Measurements from ENCODE around the gene SETD2.
"Not testable (repeated sequence)": the region's sequence is repeated elsewhere in the genome, so short reads cannot be mapped to it uniquely, and the experiment has no call there.

The SETD2 gene

DNA sequence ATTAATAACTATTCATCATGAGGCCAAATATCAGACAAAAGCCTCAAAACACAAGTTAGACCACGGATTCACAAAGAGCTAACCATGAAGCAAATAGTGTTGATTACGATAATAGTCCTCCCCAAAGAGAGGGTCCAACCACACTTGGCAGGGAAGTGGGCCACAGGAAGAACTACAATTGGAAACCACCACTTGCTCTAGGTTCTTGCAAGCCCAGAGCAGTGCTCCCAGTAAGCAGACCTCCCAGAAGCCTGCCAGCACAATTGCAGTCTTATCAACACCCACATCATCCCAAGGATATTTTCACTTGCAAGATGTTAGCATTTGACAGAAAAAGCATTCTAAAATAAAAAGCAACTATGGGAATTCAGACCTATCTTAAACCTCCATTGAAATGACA lies 11.3 kb downstream of the SETD2 start:
- DNase-seq (ENCODE audit: low spot score): no peak

DNA sequence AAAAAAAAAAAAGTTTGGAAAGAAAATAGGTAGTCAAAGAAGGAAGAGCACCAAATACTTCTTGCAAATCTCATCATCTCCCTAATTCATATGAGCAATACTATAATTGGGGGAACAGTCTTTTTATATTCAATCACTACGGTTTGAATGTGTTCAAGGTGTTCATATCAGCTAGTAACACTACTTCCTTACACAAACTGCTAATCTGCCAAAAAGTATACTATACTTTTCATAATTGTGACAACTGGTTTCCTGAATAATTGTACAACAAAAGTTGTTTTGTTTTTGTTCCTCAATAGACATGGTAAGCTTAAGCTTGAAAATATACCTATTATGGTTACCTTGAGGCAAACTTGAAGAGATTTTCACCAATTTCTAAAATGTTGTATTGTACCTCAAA lies 12.1 kb downstream of the SETD2 start:
- no peak for DNase-seq (ENCODE audit: low spot score)

DNA sequence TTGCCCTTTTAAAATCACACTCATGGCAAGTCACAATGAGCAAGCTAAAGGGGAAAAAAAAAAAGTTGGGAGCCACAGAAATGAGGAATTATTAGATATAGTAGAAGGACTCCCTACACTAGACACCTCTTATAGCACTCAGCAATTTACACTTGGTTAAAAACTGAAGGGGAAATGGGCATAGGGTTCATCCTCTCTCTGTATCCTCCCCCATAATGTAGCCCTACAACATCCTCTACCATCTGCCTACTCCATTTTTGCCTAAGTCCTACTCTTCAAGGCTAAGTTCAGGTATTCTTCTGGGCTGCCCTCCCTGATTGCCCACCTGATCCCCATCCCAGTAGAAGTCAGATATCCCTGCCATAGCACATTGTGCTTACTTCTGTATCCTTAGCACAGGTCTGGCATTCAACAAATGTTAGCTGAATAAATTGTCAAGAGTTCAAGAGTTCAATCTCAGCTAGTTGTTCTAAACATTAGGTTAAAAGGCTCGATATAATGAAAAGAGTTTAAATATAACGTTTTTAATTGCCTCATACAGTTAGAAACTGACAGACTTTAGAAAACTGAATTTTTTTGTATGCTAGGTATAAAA lies 14.5 kb downstream of the SETD2 start:
- DNase-seq (ENCODE audit: low spot score): no peak

DNA sequence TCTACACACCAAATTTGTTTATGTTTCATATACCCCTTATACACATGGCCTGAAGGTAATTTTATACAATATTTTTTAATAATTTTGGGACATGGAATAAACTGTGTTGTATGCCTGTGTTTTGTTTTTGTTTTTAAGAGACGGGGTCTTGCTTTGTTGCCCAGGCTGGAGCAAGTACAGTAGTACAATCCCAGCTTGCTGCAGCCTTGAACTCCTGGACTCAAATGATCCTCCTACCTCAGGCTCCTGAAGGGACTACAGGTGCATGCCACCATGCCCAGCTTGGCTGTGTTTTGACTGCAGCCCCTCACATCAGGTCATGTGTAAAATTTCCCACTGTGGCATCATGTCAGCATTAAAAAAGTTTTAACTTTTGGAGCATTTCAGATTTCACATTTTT lies 18.6 kb downstream of the SETD2 start:
- DNase-seq (ENCODE audit: low spot score): no peak

DNA sequence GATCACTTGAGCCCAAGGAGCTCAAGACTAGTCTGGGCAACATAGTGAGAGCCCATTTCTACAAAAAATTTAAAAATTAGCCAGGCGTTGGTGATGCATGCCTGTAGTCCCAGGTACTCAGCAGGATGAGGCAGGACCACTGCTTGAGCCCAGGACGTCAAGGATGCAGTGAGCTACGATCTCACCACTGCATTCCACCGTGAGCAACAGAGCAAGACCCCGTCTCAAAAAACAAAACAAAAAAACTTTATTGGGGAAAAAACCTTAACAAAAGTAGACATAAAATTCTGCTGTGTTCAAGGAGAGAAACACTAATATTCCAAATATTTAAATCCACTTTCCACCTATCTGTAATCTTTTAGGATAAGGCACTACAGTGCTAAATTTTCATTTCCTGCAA lies 20.8 kb downstream of the SETD2 start:
- DNase-seq (ENCODE audit: low spot score): no peak

DNA sequence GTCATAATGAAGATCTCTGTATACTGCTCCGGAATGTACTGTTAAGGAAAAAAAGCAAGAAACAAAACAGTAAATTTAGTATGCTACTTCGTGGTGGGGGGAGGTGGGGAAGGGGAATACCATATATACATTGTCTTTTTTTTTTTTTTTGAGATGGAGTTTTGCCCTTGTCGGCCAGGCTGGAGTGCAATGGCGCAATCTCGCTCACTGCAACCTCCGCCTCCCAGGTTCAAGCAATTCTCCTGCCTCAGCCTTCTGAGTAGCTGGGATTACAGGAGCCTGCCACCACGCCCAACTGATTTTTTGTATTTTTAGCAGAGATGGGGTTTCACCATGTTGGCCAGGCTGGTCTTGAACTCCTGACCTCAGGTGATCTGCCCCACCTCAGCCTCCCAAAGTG lies 21.4 kb downstream of the SETD2 start:
- DNase-seq (ENCODE audit: low spot score): not testable (repeated sequence)

DNA sequence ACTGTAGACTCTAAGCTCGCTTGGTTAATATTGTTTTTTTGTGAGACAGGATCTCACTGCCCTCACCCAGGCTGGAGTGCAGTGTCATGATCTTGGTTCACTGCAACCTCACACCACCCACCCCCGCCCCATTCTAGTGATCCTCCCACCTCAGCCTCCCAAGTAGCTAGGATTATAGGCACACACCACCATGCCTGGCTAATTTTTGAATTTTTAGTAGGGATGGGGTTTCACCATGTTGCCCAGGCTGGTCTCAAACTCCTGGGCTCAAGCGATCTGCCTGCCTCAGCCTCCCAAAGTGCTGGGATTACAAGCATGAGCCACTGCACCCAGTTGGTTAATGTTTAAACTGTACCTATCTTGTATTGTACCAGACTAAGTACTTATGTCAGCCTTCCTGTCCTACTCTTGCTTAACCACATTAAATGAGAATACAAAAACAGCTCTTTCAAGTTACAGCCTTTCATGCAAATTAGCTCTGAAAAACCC lies 22.9 kb downstream of the SETD2 start:
- DNase-seq (ENCODE audit: low spot score): not testable (repeated sequence)

DNA sequence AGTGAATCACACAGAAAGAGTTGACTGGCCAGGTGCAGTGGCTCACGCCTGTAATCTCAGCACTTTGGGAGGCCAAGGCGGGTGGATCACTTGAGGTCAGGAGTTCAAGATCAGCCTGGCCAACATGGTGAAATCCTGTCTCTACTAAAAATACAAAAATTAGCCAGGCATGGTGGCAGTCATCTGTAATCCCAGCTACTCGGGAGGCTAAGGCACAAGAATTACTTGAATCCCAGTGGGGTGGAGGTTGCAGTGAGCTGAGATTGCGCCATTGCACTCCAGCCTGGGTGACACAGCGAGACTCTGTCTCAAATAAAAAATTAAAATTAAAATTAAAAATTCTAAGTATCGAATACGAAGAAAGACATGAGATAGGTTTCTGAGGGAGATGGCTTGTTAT lies 23.4 kb downstream of the SETD2 start:
- DNase-seq (ENCODE audit: low spot score): not testable (repeated sequence)

DNA sequence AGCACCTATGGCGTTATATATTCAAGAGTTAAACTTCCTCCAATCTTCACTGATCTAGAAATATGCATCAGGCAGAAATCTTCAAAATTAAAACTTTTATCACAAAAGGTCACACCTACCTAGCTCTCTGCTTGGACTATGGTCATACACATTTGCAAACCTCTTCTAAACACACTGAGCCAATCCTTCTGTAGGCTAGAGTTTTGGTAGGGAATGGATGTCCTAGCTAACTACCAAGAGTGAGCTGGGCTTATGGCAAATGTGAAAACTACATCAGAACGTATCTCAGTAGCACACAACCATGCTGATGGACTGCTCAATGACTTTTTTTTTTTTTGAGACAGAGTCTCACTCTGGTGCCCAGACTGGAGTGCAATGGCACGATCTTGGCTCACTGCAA lies 29.6 kb downstream of the SETD2 start:
- DNase-seq (ENCODE audit: low spot score): no peak

DNA sequence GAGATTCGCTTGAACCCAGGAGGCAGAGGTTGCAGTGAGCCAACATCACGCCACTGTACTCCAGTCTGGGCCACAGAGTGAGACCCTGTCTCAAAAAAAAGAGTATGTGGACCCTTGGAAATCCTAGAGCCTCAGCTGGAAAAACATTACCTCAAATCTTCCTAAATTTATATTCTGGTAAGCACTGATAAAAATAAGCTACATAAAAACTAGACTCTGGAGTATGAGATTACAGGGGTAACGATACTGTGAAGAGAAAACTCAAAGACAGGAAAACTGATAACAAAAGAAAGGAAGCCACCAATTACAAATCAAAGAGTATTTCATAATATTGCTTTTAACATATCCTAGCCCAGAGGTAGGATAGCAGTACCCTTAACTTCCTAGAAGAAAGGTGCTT lies 30.3 kb downstream of the SETD2 start:
- no peak for DNase-seq (ENCODE audit: low spot score)

DNA sequence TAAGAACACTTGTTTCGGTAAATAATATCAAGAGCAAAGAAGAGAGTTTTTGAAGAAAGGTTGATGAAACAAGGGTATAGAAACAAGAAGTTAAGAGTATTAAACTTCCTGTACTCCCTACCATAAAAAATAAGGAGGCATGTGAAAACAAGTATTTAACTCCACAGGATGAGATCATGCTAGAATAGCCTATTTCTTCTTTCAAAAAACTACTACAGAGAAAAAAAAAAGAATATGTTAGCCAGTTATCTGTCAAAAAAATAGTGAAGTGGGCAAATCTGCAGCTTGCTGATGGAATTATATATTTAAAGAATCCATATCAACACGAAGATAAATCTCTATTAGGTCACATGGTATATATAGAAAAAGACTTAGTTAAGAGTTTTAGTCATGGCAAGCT lies 33.4 kb downstream of the SETD2 start:
- no peak for DNase-seq (ENCODE audit: low spot score)

DNA sequence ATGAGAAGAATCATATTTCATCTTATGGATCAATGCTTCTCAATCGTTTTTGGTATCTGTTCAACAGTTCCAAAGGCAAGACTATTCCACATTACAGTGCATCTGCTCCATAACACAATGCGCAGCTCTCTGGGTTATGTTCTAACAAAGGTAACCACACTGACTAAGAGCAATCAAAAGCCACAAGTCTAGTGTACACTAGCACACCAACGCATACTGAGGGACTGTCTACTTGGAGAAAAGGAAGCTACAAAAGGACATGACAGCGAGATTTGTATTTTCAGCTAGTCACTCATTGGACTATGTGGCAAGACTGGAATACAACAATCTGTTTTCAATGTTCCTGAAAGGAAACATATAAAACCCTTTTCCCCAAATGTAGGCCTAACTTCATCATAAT lies 35.8 kb downstream of the SETD2 start:
- no peak for DNase-seq (ENCODE audit: low spot score)

DNA sequence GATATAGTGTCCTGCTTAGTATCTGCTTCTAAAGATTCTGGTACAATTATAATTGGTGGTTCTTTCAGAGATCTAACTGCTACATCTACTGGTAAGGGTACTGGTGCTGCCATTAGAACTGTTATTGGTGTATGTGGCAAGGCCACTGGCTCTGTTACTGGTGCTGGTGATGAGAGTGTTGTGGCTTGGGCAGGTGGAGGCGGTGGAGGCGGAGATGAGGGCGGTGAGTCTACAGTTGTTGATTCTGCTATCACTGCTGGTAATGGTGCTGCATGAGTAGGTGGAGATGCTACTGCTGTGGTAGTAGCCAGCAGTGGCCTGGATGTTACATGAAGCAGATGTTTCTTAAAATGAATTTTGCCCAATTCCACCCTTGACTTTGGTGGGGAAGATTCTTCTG lies 40.1 kb downstream of the SETD2 start:
- DNase-seq (ENCODE audit: low spot score): no peak

DNA sequence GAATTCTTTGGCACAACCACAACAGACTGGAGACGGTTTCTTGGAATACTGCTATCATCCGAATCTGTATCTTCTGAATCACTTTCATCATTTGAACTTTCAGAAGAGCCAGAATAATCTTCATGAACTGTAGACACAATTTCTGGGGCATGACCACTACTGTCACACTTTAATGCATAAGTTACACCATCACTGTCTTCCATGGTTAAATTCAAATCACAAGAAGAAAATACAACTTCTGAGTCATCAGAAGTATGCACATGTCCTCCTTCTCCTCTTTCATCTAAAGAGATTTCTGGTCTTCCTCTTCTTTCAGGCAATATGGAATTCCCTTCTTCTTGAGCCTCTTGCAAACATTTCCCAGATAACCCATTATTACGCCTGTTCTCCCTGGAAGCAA lies 42.5 kb downstream of the SETD2 start:
- DNase-seq (ENCODE audit: low spot score): no peak

DNA sequence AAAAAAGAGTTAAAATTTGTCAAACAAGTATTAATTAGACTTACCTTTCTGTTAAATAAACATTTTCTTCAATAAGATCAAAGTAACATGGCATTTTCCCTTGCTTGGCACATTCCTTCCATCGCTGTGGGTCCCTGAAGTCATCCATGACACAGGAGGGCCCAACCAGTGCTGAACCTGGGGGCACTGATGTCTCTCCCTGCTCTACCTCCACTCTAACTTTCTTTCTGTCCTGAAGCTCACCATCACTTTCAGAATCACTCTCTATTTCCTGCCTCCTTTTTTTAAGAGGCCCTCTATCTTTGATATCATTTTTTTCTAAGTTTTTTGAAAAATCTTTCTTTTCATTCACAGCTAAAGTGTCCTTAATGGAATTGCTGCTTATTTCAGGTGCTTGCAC lies 43.8 kb downstream of the SETD2 start:
- DNase-seq (ENCODE audit: low spot score): no peak

DNA sequence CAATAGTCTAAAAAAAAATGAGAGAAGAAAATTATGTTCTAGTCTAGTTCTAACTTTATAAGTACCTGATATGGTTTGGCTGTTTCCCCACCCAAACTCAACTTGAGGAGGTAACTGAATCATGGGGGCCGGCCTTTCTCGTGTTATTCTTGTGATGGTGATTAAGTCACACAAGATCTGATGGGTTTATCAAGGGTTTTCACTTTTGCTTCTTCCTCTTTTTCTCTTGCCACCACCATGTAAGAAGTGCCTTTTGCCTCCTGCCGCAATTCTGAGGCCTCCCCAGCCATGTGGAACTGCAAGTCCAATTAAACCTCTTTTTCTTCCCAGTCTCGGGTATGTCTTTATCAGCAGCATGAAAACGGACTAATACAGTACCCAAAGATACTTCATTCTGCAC lies 44.5 kb downstream of the SETD2 start:
- not testable (repeated sequence) for DNase-seq (ENCODE audit: low spot score)

DNA sequence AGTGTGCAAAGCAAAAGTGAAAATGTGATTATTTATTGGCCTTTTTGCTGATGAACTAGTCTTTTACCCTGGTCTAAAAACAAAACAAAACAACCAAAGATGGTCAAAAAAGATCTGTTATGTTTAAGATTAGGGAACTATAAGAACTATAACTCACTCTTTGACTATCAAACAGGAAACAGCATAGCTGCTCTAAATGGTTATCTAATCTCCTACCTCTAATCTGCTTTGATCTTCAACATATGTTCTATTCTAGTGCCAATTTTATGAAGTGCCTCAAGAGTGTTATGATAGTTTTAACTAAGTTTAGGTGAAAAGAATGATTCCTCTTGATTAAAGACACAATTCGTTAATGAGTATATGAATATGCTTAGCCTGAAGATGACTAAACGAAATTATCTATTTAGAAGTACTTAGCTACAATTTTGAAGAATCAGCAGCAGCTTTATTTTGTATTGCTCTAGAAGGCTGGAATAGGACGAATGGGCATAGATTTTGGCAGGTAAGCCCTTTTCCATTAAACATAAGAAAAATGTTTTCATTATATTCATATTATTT lies 46.0 kb downstream of the SETD2 start:
- DNase-seq (ENCODE audit: low spot score): no peak

DNA sequence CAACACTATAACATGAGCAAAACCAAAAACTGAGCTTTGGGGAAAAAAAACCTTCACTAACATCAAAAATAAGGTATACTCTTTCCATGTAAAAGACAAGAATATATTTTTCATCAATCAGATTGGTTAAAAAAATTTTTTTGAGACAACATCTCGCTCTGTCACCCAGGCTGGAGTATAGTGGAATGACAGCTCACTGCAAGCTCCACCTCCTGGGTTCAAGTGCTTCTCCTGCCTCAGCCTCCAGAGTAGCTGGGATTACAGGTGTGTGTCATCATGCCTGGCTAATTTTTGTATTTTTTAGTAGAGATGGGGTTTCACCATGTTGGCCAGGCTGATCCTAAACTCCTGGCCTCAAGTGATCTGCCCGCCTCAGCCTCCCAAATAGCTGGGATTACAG lies 48.4 kb downstream of the SETD2 start:
- DNase-seq (ENCODE audit: low spot score): not testable (repeated sequence)

DNA sequence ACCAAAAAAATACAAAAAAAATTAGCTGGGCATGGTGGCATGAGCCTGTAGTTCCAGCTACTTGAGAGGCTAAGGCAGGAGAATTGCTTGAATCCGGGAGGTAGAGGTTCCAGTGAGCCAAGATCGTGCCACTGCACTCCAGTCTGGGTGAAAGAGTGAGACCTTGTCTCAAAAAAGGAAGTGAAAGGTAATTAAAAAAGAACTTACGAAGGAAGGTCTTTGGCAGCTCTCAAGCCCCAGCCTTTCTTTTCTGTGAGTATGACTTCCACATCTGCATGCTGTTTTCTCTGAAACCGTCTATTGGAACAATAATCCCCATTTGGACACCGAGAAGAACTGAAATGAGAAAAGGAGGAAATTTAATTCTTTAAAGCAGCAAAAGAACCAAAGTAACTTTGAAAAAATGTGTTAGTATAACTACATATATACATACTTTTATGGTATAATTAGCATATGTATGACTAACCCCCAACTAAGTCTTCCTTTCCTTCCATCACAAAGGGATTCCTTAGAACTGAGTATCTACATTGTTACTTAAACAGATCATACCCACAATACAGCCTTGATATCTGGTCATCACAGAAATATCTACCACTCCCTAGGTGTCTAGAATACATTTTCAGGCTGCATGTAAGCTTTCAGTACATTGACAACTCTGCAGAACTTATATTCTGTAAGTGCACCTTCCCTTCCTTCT lies 50.1 kb downstream of the SETD2 start:
- peak; percentile 61 for DNase-seq (ENCODE audit: low spot score)

DNA sequence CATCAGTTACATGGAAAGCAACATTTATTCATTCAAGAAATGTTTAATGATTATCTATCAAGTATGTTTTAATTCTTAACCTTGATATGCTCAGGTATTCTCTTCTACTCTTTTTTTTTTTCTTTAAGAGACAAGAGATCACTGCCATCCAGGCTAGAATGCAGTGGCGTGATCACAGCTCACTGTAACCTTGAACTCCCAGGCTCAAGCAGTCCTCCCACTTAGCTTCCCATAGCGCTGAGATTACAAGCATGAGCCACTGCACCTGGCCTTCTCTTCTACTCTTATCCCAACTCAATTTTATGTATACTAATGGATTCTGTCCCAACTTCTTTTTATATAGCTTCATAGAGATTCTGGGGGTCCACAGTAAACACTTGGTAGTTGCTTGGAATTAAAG lies 50.9 kb downstream of the SETD2 start:
- no peak for DNase-seq (ENCODE audit: low spot score)

DNA sequence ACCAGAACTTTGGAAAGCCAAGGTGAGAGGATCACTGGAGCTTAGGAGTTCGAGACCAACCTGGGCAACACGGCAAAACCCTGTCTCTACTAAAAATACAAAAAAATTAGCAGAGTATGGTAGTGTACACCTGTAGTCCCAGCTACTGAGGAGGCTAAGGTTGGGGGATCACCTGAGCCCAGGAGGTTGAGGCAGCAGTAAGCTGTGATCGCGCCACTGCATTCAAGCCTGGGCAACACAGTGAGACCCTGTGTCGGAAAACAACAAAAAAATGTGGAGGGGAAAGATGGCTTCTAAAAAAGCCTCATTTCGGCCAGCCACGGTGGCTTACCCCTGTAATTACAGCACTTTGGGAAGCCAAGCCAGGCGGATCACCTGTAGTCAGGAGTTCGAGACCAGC lies 54.5 kb downstream of the SETD2 start:
- no peak for DNase-seq (ENCODE audit: low spot score)

DNA sequence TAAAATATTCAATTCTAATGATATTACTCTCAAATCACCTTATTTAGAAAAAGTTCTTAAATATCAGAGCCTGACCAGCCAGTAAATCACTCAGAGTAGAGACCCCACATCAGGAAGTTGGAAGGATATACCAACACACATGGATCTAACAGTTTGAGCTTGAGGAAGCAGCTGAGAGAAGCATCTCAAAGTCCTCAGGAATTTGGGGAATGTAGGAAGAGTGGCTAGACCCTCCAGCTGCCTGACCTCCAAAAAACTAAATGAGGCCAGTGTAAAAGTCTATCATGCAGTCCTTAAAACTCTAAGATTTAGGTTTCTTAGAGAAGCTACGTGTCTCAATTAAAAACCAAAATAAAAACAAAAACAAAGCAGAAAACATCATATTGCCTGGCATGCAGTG lies 55.4 kb downstream of the SETD2 start:
- DNase-seq (ENCODE audit: low spot score): no peak

DNA sequence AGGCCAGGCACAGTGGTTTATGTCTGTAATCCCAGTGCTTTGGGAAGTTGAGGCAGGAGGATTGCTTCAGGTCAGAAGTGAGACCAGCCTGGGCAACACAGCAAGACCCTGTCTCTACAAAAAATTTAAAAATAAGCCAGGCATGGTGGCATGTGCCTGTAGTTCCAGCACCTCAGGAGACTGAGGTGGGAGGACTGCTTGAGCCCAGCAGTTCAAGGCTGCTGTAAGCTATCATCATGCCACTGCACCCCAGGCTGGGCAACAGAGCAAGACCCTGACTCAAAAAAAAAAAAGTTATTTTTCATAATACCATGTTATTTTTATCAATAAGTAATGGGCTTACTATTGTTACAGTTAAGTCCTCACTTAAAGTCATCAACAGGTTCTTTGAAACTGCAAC lies 59.7 kb downstream of the SETD2 start:
- DNase-seq (ENCODE audit: low spot score): no peak

DNA sequence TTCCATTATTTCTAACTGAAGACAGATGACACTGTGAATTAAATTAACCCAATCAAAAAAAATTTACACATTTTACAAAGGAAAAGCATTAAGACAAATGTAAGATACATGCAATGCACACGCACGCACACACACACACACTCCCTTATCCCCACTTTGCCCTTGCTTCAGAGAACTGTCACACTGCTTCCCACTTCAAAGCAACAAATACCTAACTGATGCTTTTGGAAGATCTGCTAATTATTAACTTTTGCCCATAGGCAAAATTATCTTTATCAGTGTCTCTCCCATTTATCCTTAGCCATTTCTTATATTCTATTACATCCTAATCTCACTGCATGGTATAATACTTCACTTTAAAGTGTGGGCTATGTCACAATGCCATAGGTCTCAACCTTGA lies 60.3 kb downstream of the SETD2 start:
- no peak for DNase-seq (ENCODE audit: low spot score)
